Left lobe of liver (tissue), 2 donors: Measurements from ENCODE around the gene SLC5A10. TPM values are rescaled to one million over a fixed set of nuclear protein-coding genes. Genes with fewer than 3 reads are reported as not detected.
"Not testable (repeated sequence)": the region's sequence is repeated elsewhere in the genome, so short reads cannot be mapped to it uniquely, and the experiment has no call there.

ENCODE experiments used
- ATAC-seq: fragments of 200-7000 bp; cut with Tn5 transposase; one replicate; pipeline ENCODE4 v1.9.1; 2020; ENCODE audit warnings: mild to moderate bottlenecking, moderate library complexity
- DNase-seq: peaks from one replicate; pipeline ENCODE4 v3.0.0-alpha.2; 2020; ENCODE audit warnings: low spot score
- total RNA-seq: library from RNA; stranded (reverse); gene quantifications from one replicate; pipeline ENCODE4 v1.2.1, GENCODE V29; 2021
- donor health status: DM: no; HTN: no; CAD: no; lungs with moderate emphysema.
- donor health status: DM: no; HTN: yes; CAD: no.

SLC5A10 gene
- total RNA-seq, 1 donor from 2014 or later: not detected

DNA sequence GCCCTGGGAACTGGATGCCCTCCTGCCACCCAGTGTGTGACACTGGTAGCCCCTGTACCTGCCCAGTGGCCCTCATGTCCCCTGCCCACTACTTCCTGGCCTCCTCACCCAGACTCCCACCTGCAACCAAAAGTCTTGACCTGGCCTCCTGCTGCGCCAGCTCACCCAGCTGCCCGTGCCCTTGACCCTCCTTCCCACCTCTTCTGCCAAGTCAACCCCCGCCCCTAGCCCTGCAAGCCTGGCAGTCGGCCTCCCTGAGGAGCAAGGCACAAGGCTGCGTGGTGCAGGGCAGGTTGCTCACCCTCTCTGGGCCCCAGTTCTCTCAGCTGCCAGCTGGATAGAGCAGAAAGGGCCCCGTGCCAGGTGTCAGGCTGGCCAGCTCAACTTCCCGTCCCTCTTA lies 64.9 kb downstream of the SLC5A10 start:
- DNase-seq (no peak), ATAC-seq (no peak)

DNA sequence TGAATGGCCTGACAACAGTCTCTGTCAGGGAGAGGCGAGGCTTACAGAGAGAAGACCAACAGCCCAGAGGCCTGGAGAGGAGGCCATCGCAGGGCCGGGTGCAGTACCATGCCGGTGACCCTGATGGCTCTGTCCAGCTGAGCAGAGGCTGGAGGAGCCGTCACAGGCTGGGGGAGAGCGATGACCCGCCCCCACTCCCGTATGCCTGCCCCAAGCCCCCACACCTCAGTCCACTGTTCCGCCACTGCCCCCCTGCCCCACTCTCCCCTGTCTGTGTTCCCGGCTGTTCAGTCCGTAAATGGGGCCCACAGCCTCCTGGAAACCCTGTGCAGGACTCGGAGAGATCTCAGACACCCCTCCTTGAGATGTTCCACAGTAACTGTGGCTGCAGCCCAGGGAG lies 65.4 kb downstream of the SLC5A10 start:
- no peak for DNase-seq
- peak; percentile 9 for ATAC-seq

DNA sequence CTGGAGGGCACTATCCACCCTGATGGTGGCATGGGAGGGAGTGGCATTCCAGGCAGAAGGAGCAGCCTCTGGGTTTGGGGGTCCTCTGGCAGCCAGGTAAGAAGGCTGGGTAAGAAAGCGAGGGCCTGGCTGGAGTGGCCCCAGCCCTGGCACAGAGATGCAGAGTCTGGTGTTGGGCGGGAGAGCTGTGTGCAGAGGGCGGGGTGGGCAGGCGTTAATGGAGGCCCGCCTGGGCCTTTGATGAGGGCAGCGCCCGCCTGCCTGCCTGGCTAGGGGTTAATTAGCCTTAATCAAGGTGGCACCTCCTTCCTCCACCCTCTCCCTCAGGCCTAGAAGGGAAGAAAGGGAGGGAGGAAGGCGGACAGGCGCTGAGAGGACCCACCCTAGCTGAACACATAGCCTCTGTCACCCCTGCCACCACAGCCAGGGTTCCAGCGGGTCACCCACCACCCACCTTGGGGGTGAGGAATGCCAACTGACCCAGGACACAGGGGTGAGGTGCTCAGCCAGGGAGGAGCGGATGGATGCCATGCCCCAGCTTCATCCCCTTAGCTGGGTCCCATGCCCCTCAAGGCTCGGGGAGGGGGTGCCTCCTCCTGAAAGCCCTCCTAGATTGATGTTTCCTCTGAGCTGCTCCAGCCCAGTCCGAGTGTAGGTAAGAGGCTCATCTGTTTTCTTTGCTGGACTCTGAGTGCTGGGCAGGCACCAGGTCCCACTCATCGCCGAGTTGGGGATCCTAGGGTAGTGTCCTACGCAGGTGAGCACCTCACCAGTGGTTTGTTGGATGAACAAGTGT lies 66.0 kb downstream of the SLC5A10 start:
- DNase-seq: no peak
- peak; percentile 8 for ATAC-seq

DNA sequence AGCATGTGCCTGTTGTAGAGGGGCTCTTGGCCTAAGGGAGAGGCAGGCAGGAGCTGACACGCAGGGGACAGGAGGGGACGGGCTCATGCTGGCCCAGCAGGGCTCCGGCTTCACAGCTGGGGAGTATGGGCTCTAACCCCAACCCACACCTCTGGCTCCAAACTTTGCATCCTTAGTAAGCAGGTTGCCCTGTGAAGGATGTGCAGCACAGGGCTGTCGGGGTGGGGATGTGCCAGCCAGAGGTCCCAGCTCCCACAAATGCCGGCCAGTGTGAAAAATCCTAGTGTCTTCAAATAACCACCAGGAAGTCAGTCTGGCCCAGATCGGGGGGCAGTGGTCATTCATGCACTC lies 66.6 kb downstream of the SLC5A10 start:
- DNase-seq (no peak), ATAC-seq (no peak)

DNA sequence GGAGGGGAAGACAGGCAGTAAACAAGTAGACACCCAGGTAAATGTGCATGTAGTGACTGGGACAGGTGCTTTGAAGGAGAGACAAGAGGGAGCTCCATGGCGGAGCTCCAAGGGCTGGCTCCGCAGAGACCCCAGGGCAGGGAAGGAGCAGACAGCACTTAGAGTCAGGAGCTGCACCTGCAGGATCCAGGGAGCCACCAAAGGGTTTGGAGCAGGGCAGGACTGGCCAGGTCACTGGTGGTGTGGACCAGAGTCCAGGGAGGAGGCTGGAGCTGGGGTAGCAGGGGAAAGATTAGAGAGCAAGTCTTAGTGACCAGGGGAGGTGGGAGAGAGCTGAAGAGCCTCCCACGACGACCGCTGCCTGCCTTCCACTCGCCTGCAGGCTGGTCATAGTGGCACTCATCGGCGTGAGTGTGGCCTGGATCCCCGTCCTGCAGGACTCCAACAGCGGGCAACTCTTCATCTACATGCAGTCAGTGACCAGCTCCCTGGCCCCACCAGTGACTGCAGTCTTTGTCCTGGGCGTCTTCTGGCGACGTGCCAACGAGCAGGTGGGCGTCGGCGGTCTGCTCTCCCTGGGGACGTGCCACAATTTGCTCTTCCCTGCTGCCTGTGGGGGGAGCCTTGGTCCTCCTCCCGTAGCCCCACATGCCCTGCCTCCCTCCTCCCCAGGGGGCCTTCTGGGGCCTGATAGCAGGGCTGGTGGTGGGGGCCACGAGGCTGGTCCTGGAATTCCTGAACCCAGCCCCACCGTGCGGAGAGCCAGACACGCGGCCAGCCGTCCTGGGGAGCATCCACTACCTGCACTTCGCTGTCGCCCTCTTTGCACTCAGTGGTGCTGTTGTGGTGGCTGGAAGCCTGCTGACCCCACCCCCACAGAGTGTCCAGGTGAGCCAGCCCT lies 67.3 kb downstream of the SLC5A10 start:
- ATAC-seq: peak; percentile 7
- DNase-seq: no peak

DNA sequence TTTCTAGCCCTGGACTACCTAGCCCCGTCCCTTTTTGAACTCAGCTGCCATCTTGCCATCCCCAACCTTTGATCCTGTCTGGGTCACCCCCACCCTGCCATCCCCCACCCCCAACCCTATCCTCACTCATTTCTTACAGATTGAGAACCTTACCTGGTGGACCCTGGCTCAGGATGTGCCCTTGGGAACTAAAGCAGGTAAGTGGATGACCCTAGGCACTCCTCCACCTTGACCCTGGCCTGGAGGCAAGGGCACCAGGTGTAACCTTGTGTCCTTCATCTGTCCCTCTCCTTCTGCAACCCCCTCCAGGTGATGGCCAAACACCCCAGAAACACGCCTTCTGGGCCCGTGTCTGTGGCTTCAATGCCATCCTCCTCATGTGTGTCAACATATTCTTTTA lies 68.1 kb downstream of the SLC5A10 start:
- ATAC-seq: no peak

DNA sequence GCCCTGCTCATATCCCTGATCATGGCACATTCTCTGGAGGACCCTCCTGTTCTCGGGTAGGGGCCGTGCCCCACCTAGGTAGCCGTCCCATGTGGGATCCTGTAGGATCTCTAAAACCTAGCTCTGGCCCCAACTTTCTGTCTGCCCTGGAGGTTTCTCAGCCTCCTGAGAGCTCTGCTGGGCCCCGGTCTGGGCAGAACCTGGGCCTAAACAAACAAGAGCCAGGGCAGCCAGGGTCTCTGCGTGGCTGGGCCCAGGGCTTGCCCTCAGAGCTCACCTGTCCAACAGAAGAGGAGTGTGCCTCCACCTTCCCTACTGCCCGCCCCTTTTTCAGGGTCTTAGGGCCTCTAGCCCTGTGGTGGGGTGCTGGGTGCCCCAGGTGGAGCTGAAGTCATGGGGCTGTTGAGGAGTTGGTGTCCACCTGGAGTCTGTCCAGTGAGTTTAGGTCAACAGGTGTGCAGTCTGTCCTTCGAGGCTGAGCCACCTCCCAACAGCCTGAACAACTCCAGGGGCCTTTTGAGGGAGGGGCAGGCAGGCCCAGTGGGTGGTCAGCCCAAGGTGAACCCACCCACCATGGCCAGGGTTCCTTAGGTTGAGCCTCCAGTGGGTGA lies 69.2 kb downstream of the SLC5A10 start:
- DNase-seq, ATAC-seq: not testable (repeated sequence)

More for the DNA sequence above, 68.1 kb downstream of the SLC5A10 start:
- no peak for DNase-seq

DNA sequence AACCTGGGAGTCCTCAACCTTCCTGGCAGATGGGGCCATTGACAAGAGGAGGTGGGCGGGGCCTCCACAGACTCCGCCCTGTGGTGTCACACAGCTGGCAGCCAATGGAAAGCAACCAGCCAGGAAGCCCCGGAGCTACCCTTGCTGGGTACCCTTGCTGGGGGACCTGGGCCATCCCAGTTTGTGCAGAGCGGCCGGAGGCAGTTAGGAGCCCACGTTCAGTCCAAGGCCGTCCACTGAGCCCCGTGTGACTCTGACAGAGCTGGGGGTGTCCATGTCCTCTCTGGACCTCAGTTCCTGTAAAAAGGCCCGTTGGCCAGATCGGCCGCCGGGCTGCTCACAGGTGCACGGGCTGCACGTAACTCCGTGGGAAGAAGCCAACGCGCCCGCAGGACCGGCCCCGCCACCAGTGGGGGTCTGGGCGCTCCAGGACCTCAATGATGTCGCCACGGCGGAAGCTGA lies 69.7 kb downstream of the SLC5A10 start:
- DNase-seq (no peak), ATAC-seq (peak; percentile 15)

DNA sequence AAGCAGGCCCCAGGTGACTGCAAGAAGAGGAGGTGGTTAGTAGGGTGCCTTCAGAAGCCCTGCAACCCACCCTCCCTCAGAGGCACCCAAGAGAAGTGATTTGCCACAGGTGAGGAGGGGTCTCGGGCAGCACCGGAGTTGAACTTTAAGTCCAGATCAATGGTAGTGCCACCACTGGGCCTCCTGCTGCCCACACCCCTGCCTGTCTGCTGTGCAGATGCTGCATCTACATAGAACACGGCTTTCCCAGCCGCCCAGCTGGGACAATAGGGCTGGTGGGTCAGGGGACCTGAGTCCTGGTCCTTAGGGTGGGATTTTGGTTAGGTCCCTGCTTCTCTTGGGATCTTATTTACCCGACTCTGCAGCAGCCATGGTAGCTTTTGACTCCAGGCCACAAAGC lies 70.2 kb downstream of the SLC5A10 start:
- ATAC-seq (no peak), DNase-seq (no peak)

DNA sequence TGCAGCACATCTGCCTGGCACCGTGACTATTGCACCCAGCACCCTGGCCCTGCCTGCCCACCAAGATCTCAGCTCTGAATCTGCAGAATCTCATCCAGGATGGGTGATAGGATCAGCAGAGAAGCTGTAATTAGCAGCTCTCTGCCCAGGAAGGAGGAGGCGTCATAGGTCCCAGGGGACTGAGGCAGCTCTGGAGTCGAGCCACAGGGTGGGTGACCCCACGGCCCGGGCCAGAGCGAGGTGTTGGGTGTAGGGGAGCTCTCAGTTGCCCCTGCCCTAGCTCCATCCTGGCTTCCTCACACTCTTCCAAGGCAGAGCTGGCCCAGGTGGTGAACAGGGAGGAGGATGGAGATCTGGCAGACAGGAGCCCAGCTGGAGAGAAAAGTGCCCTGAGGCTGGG lies 70.8 kb downstream of the SLC5A10 start:
- ATAC-seq (no peak), DNase-seq (no peak)

DNA sequence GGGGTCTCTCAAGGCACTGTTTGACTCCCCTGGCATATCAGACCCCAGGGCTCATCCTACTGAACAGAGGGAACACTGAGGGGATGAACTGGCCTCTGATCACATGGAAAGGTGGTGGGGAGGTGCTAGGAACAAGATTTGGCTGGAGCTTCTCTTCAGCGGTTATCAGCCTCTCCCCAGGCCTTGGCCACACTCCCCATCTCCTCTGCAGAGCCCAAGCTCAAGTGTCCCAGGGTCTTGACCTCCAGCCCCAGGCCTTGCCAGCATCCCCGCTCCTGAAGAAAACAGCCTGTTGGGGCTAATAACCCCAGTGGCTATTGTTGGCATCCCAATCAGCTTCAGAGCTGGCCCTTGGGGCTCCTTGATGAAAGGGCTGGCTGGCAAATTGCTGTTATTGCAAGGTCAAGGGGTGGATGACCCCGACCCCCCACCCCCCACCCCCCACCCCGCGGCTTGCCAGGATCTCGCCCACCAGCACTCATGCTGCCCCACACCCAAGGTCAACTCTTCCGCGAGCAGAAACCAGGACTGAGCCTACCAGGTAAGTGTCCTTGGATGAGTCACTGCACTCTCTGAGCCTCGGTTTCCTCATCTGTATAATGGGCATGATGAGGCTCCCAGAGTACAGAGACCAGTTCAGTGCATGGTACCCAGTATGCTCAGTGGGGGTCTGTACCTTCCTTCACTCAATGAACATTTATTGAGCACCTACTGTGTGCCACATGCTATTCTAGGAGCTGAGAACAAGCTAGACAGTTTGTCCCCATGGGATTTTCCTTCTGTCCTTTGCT lies 71.4 kb downstream of the SLC5A10 start:
- DNase-seq (no peak), ATAC-seq (no peak)

DNA sequence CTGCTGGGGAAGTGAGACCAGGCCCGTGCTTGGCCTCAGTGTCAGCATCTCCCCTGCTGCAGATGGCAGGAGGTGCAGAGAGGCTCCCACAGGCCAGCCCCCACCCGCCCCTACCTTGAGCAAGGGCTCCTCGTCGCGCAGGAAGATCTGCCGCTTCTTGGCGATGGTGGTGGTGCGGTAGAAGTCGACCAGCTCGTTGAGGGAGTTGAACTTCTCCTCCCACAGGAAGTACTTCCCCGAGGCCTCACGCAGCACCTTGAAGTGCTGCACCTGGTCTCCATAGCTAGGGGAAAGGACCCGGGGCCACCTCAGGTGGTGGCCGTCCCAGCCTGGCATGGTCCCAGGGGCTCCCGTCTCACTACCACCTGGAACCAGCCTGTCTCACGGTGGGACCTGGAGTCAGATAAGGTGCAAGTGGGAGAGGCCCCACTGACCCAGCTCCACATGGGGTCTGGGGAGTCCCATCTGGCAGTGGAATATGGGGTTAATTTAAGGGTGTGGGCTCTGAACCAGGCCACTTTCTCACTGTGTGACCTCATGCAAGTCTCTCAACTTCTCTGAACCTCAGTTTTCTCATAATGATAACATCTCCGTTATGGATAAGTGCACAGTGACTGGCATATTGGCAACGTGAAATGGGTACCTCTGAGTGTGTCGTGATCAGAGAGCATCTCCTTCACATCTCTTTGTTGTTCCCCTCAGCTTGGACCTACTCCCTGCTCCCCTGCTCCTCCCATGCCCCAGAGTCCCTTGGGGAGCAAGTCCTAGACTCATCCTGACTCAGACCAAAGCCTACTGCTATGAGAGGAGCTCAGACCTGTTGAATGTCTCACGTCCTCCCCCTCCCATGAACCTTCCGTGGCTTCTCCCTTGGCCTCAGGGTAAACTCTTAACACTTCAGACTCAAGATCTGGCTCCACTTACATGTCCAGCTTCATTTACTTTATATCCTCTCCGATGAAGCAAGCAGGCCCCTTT lies 72.4 kb downstream of the SLC5A10 start:
- no peak for ATAC-seq
- DNase-seq: no peak

DNA sequence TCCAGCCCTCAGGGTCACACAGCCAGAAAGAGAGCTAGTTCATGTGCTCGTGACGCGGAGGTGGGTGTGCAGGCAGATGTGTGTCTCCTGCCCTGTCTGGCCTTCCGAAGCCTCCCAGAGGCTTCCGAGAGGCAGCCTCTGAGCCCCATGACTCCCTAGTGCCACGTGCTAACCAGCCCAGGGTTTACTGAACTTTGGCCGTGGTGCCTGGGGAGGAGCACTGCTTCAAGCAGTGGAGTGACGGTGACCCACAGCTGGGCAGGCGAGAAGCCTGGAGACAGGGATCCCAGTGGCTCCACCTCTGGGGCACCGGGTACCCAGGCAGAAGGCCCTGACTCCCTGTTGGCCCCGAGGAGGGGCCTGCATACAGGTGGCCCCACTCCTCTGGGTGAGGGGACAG lies 76.7 kb downstream of the SLC5A10 start:
- ATAC-seq: peak; percentile 48

DNA sequence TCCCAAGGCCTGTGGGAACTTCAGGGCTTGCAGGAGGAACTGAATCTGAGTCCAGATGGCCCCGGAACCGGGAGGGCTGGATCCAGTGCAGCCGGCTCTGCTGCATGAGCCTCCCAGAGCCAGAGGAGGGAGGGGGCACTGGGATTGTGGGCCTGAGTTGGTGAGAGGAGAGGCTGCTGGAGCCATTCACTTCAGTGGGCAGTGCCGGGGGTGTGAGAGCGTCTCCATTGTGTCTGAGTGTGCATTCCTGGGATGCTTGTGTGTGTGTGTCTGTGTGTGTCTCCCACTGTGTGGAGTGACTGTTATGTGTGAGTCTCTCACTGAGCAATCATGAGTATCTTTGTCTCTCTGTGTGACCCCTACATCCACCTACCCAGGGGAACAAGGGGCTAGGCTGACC lies 77.8 kb downstream of the SLC5A10 start:
- DNase-seq, ATAC-seq: not testable (repeated sequence)

More for the DNA sequence above, 76.7 kb downstream of the SLC5A10 start:
- DNase-seq: not testable (repeated sequence)

DNA sequence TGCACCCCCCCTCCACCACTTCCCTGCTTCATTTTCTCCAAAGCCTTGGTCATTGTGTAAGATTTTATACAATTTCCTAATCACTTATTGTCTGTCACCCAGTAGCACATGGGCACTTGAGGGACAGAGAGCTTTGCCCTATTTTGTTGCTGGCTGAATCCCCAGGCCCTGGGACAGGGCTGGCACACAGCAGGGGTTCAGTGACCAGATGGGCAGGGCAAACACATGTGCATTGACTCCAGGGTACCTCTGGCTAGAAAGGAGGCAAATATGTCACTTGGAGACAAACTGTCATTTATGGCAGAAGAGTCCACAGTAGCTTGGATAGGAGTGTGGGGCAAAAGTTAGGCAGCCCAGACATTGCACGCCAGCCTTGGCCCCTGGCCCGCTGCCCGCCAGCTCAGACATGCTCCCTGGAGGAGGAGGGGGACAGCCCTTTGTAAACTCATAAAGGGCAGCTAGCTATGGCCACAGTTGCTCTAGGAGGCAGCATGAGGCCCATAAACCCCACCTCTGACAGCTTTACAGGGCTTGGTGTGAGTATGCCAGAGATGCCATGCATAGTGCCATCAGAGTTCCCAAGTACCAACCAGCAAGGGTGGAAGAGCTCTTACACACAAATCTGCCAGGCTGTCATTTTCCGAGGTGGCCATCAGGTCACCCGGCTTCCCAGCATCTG lies 78.9 kb downstream of the SLC5A10 start:
- peak; percentile 64 for ATAC-seq
- not testable (repeated sequence) for DNase-seq

DNA sequence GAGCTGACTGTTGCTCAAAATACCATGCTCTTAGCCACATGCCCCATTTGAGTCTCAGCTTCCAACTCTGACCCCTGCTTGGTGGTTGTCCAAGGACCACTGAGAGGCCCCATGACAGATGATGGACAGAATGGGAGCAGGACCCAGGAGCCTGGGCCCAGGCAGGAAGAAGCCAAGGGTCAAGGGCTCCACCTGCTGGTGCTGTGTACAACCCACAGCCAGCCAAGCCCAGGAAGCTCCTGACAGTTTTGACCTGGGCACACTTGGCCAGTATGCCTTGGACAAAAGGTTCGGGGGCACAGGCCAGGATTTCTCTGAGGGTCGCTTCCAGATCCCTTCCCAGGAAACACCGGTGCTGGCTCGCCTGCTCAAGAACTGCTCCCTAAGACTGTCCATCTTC lies 79.8 kb downstream of the SLC5A10 start:
- peak; percentile 83 for DNase-seq
- peak; percentile 76 for ATAC-seq

DNA sequence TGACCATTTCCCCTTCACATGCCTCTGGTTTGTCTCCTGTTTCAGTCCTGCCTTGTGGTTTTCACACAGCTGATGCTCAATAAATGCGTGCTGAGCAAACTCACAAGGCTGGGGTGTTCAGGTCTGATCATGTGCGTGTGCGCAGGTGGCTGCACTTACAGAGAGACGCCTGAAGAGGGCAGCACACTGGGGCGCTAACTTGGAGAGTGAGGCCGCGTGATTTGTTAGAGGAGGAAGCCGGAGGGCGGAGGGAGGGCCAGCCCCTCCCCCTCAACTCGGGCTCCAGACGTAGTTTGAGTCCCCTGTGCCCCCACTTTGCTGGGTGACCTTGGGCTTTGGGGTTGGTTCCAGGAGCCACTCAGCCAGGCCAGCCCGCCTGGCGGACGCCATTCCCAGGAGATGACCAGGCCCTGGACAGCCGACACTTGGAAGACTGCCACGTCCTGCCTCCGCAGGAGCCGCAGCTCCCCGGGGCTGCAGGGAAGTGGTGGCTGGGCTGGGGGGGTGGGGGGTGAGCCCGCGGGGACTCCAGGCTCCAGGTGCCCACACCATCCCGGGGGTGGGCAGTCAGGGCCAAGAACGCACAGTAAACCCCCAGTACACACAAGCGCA lies 80.5 kb downstream of the SLC5A10 start:
- not testable (repeated sequence) for DNase-seq
- peak; percentile 81 for ATAC-seq

DNA sequence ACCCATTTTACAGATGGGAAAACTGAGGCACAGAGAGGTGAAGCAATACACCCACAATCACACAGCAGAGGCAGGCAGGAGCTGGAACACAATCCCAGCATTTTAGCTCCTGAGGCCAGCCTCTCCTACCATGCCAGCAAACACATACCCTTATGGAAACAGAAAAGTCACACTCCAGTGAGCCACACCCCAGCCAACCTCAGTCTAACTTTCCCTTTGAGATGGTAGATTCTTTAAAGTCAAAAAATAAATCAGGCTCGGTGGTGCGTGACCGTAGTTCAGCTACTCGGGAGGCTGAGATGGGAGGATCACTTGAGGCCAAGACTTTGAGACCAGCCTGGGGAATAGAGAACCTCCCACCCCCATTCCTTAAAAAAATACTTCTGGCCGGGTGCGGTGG lies 84.2 kb downstream of the SLC5A10 start:
- not testable (repeated sequence) for DNase-seq, ATAC-seq
